Measurements from ENCODE around the gene FAF1. TPM values are rescaled to one million over a fixed set of nuclear protein-coding genes. Genes with fewer than 3 reads are reported as not detected.
A peak's percentile ranks its signal among the peaks of the same experiment; 100 is the strongest.

Gene FAF1
- total and polyA plus RNA-seq, 4 donors = 27.2 to 51.6 (median 37.1) TPM

DNA sequence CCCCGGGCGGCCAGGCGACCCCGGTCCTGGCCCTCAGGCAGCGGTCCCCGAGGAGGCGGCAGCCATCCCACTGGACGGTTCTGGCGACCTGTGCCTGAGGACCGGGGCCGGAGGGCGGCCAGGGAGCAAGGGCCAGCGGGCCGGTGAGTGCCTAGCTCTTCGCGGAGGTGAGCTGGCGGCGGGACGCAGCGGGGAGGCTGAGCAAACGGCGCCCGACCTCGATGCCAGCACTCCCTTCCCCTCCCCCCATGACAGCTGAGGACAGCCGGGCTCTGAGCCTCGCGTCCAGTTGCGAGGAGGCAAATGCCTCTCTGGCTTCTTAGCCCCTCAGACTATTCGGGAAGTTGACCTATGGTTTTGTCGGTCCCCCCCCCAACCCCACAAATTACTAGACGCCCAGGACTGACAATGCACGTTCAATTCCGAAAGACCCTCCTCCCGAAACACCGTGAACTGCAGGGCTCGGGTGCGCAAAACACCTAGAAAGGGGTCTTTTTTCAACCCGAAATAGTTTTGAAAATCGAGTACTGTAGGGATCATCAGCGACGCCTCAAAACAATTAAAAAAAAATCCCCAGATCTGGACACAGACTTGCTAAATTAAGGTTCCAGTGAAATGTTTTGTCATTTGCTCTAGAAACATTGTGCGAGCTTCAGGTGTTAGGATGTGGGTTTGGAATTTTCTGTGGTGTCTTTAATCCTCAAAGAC lies 18.2 kb upstream of the FAF1 start:
- Histone ChIP-seq H3K27me3 (ENCODE audit: control insufficient read depth in 3 of 3, insufficient read depth in 3 of 3, low read length in 2 of 3) (peaks cover 0 to 90% (median 58%) of the 10 kb centered on the region in 3 donors), H3K4me1 (ENCODE audit: control insufficient read depth in 5 of 5, insufficient read depth in 5 of 5, low read length in 5 of 5) (peaks cover 0 to 14% (median 0%) of the 10 kb centered on the region in 5 donors), H3K9ac (ENCODE audit: insufficient read depth in 1 of 2, low read length in 2 of 2) (no peak overlapping the region), H3K27ac (ENCODE audit: low read depth in 1 of 2, low read length in 1 of 2) (peak overlapping the region; percentile 93 to 100), H3K4me3 (peak overlapping the region; percentile 86), H3K9me3 (ENCODE audit: control insufficient read depth in 4 of 4, insufficient read depth in 3 of 4, low read length in 3 of 4) (no peaks in the 10 kb centered on the region), H3K36me3 (ENCODE audit: control insufficient read depth in 4 of 4, insufficient read depth in 4 of 4, low read length in 4 of 4) (no peaks in the 10 kb centered on the region)
- 5% methylated on average over 29 to 42 of the region's 42 CpGs for WGBS, 2 donors
- ATAC-seq (ENCODE audit: insufficient read depth, low FRiP score) = peak; percentile 76
- DNase-seq = peak; percentile 53 to 64 (median 54)
- TF ChIP-seq, protein P1, sequence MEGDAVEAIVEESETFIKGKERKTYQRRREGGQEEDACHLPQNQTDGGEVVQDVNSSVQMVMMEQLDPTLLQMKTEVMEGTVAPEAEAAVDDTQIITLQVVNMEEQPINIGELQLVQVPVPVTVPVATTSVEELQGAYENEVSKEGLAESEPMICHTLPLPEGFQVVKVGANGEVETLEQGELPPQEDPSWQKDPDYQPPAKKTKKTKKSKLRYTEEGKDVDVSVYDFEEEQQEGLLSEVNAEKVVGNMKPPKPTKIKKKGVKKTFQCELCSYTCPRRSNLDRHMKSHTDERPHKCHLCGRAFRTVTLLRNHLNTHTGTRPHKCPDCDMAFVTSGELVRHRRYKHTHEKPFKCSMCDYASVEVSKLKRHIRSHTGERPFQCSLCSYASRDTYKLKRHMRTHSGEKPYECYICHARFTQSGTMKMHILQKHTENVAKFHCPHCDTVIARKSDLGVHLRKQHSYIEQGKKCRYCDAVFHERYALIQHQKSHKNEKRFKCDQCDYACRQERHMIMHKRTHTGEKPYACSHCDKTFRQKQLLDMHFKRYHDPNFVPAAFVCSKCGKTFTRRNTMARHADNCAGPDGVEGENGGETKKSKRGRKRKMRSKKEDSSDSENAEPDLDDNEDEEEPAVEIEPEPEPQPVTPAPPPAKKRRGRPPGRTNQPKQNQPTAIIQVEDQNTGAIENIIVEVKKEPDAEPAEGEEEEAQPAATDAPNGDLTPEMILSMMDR (IDR thresholded peaks at IDR 0.05; ENCODE audit: control extremely low read depth, extremely low read depth) = no peak

DNA sequence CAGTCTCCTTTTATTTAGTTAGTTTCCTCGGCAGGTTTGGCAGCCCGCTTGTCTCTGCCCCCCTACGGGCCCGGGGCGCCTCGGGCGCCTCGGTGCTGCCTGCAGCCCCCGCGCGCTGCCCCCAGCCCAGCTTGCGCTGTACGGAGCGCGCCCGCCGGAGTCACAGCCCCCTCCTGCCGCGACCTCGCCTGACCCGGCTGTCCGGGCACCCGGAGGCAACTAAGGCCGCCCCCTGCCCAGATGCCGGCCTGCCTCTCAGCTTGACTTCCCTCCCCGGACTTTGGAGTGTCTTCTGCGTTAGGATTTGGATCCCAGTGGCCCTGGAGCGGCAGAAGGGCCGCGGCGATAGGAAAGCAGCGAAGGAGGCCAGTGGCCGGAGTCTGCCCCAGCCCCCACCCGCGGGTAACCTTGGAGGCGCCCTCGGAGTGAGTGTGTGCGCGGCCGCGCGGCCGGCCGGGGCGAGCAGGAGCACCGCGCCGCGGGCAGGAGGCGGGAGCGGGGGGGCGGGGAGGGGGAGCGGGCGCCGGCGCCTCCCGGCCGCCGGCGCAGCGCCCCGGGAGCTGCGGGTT lies 17.6 kb upstream of the FAF1 start:
- ATAC-seq (ENCODE audit: insufficient read depth, low FRiP score) (peak; percentile 85), DNase-seq (peak; percentile 32 to 34 (median 32))
- WGBS, 2 donors = 0% methylated on average over 52 to 63 of the region's 63 CpGs

DNA sequence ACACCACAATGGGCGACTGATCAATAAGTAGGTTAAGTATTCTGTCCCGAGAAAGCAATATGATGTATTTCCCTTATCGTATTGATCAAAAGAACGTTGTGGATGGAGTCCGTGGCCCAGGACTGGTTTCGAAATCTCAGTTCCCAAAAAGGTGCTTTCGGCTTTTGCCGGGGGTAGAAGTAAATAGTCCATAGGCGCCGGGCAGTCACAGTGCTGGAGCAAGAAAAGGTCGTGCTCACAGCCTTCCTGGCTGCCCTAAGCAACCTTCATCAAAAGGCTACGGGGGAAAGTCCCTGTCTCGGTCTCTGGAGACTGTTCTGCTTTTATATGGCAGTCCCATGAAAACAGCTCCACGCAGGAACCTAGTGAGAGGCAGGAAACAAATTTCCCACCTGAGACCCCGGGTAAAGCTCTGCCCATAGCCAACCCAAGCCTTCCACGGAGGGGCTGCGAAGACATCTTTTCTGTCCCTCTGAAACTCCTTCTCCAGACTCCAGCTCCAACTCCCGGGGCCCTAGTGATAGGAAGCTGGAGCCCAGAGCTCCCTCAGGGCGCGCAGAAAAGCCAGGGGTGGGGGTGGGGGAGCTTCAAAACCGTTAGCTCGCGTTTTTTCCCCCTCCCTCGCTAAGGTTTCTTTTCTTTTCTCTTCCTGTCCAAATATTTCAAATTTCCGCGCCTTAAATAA lies 17.0 kb upstream of the FAF1 start:
- TF ChIP-seq, protein P1 (IDR thresholded peaks at IDR 0.05; ENCODE audit: control extremely low read depth, extremely low read depth) = no peak
- DNase-seq (peak; percentile 19 to 46 (median 37)), ATAC-seq (ENCODE audit: insufficient read depth, low FRiP score) (peak; percentile 23)
- peak overlapping the region; percentile 28 to 53 for H3K9ac ChIP-seq (ENCODE audit: insufficient read depth in 1 of 2, low read length in 2 of 2)
- peaks cover 0 to 77% (median 48%) of the 10 kb centered on the region in 3 donors for H3K27me3 ChIP-seq (ENCODE audit: control insufficient read depth in 3 of 3, insufficient read depth in 3 of 3, low read length in 2 of 3)
- no peaks in the 10 kb centered on the region for H3K9me3 ChIP-seq (ENCODE audit: control insufficient read depth in 4 of 4, insufficient read depth in 3 of 4, low read length in 3 of 4)
- peaks cover 0 to 17% (median 0%) of the 10 kb centered on the region in 5 donors for H3K4me1 ChIP-seq (ENCODE audit: control insufficient read depth in 5 of 5, insufficient read depth in 5 of 5, low read length in 5 of 5)
- H3K36me3 ChIP-seq (ENCODE audit: control insufficient read depth in 4 of 4, insufficient read depth in 4 of 4, low read length in 4 of 4) = no peaks in the 10 kb centered on the region
- 4 to 5% methylated on average over 26 of the region's 26 CpGs for WGBS, 2 donors
- peak overlapping the region; percentile 88 to 100 for H3K27ac ChIP-seq (ENCODE audit: low read depth in 1 of 2, low read length in 1 of 2)
- H3K4me3 ChIP-seq = peak overlapping the region; percentile 70

More for the DNA sequence above, 17.6 kb upstream of the FAF1 start:
- H3K27ac ChIP-seq (ENCODE audit: low read depth in 1 of 2, low read length in 1 of 2) = peak overlapping the region; percentile 93 to 100
- H3K9me3 ChIP-seq (ENCODE audit: control insufficient read depth in 4 of 4, insufficient read depth in 3 of 4, low read length in 3 of 4) = no peaks in the 10 kb centered on the region
- peak overlapping the region; percentile 28 to 53 for H3K9ac ChIP-seq (ENCODE audit: insufficient read depth in 1 of 2, low read length in 2 of 2)
- peak overlapping the region; percentile 86 for H3K4me3 ChIP-seq
- no peaks in the 10 kb centered on the region for H3K36me3 ChIP-seq (ENCODE audit: control insufficient read depth in 4 of 4, insufficient read depth in 4 of 4, low read length in 4 of 4)
- H3K27me3 ChIP-seq (ENCODE audit: control insufficient read depth in 3 of 3, insufficient read depth in 3 of 3, low read length in 2 of 3) = peaks cover 0 to 84% (median 53%) of the 10 kb centered on the region in 3 donors
- peaks cover 0 to 14% (median 0%) of the 10 kb centered on the region in 5 donors for H3K4me1 ChIP-seq (ENCODE audit: control insufficient read depth in 5 of 5, insufficient read depth in 5 of 5, low read length in 5 of 5)
- TF ChIP-seq, protein P1 (IDR thresholded peaks at IDR 0.05; ENCODE audit: control extremely low read depth, extremely low read depth) = no peak
